GM19035 (cell line): ENCODE measurements around the gene LRP4.
A peak's percentile ranks its signal among the peaks of the same experiment; 100 is the strongest.

Experiments used
- ATAC-seq: cut with Tn5 transposase; IDR thresholded peaks from one replicate; pipeline ENCODE4 v1.9.1; 2021; ENCODE audit not compliant: unreplicated experiment

Gene LRP4

GRCh38 chr11:46896719-46897406, 21.5 kb downstream of the LRP4 start:
- no peak for ATAC-seq

GRCh38 chr11:46895821-46896220, 22.5 kb downstream of the LRP4 start:
- ATAC-seq = no peak

- ATAC-seq = no peak
Measured at GRCh38 chr11:46894961-46895360, 23.4 kb downstream of the LRP4 start.

- no peak for ATAC-seq
Measured at GRCh38 chr11:46894506-46894905, 23.8 kb downstream of the LRP4 start.

- ATAC-seq = no peak
Measured at GRCh38 chr11:46892838-46893237, 25.5 kb downstream of the LRP4 start.

GRCh38 chr11:46892109-46892508, 26.2 kb downstream of the LRP4 start:
- no peak for ATAC-seq

- no peak for ATAC-seq
Measured at GRCh38 chr11:46890665-46891064, 27.7 kb downstream of the LRP4 start.

GRCh38 chr11:46889689-46890475, 28.5 kb downstream of the LRP4 start:
- ATAC-seq = peak; percentile 67

GRCh38 chr11:46889251-46889650, 29.1 kb downstream of the LRP4 start:
- ATAC-seq = no peak

GRCh38 chr11:46888636-46889035, 29.7 kb downstream of the LRP4 start:
- no peak for ATAC-seq

GRCh38 chr11:46886211-46886610, 32.1 kb downstream of the LRP4 start:
- no peak for ATAC-seq

- ATAC-seq = no peak
Measured at GRCh38 chr11:46879056-46879585, 39.2 kb downstream of the LRP4 start.

GRCh38 chr11:46877580-46877979, 40.8 kb downstream of the LRP4 start:
- no peak for ATAC-seq

GRCh38 chr11:46876471-46876870, 41.9 kb downstream of the LRP4 start:
- ATAC-seq = no peak

GRCh38 chr11:46874586-46874985, 43.8 kb downstream of the LRP4 start:
- ATAC-seq = no peak

- no peak for ATAC-seq
Measured at GRCh38 chr11:46868912-46869311, 49.4 kb downstream of the LRP4 start.

- ATAC-seq = no peak
Measured at GRCh38 chr11:46865340-46865739, 53.0 kb downstream of the LRP4 start.

GRCh38 chr11:46860218-46860617, 58.1 kb downstream of the LRP4 start:
- ATAC-seq = no peak

GRCh38 chr11:46858920-46859546, 59.3 kb downstream of the LRP4 start:
- ATAC-seq = no peak

GRCh38 chr11:46857666-46858065, 60.7 kb downstream of the LRP4 start:
- ATAC-seq = no peak

- no peak for ATAC-seq
Measured at GRCh38 chr11:46856605-46857343, 61.6 kb downstream of the LRP4 start.
